Inflammatory macrophage treated with lipopolysaccharide for 1 hour (primary cell): ENCODE results near the gene PCCB.
"Not testable (repeated sequence)": the region's sequence is repeated elsewhere in the genome, so short reads cannot be mapped to it uniquely, and the experiment has no call there.

ENCODE experiments used
- DNase-seq, 2 donors: peaks; one replicate each; pipeline ENCODE4 v3.0.0-alpha.2; 2020 to 2022

The PCCB gene

DNA sequence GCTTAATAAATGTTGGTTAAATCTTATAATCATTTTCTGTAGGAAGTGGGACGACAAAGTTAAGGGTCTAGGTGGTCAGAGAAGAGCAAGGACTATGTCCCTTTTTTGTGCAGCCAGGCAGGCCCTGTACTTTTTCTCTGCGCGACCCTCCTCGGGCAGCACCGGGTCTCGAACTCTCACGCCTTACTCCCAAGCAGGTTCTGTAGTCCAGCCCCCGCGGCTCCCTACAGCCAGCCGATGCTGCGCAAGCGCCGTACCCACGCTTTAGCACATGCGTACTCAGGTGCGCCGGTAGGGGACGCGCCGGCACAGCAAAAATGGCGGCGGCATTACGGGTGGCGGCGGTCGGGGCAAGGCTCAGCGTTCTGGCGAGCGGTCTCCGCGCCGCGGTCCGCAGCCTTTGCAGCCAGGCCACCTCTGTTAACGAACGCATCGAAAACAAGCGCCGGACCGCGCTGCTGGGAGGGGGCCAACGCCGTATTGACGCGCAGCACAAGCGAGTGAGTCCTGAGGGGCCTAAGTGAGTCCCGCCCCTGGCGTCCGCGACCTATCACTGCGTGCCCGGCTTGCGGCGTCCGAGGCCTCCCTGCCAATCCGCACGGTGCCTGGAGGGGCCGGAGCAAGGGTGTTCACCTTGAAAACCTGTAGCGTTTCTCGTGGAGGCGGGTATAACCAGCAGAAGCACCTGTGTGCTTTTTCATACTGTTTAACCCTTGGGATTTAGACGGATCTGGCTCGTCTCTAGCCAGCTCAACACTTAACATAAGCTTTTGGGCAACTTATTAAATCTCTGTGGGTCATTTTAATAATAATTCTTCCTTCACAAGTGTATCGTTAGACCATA, at the start of gene PCCB:
TSS of gene PCCB (plus strand) at position 282 of the 844 bp plus-strand sequence. CDS start at position 318, 36 bp downstream.
- peak; percentile 87 to 88 for DNase-seq

DNA sequence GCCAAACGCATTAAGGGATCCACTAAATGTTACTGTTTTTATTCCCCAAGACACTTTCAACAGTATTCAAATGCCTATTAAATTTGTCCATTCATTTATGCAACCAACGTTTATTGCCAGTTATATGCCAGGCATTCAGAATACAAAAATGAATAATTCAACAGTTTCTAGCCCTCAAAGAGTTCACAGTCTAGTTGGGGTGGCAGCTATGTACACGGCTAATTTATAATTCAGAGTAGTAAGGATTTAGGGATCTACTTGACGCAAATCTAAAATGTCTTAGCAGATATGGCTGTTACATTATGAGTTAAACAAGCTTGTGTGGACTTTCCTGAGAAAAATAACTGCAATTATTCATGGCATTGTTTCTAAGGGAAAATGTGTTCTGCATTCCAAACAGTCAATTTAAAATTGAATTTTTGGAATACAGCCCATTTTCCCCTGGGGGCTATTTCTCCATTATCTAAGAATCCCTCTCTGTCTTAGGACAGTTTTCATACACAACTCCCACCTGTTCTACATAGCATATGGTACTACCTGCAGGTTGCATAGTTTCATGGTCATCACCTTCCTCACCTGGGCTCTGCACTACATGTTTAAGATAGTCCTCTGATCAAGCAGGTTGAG, 42.5 kb upstream of the PCCB start:
- DNase-seq = no peak

DNA sequence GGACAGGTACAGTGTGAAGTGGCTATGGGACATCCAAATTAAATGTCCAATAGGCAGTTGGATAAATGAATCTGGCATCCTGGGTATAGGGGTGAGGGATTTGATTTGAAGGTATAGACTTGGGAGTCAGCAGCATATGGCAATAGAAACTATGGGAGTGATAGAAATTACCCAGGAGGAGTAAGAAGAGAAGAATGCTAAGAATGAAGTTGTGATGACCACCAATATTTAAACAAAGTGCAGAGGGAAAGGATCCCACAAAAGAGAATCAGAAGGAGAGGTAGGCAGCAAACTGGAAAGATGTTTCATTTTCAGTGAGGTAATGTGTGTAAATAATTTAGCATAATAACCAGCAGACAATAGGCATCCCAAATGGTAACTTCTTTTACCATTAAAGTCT, 40.2 kb upstream of the PCCB start:
- DNase-seq = no peak

- no peak for DNase-seq
These were observed 38.6 kb upstream of the PCCB start for GRCh38 chr3:136211547-136211946.

- DNase-seq = not testable (repeated sequence)
These were observed 27.4 kb upstream of the PCCB start for GRCh38 chr3:136222746-136223145.

- no peak for DNase-seq
These were observed 17.7 kb upstream of the PCCB start for GRCh38 chr3:136232413-136232812.

DNA sequence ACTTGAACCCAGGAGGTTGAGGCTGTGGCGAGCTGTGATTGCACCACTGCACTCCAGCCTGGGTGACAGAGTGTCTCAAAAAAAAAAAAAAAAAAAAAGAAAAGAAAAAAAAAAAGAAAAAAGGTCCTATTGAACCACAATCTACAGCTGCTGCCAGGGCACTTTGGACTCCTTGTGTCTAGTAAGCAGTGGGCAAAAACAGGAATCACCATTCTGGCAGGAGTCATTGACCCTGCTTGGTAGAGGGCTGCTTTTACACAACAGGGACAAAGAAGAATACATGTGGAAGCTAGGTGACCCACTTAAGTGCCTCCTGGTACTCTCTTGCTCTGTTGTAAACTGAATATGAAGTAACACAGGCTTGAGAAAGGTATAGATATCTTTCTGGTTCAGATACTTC, 14.6 kb upstream of the PCCB start:
- DNase-seq = no peak

DNA sequence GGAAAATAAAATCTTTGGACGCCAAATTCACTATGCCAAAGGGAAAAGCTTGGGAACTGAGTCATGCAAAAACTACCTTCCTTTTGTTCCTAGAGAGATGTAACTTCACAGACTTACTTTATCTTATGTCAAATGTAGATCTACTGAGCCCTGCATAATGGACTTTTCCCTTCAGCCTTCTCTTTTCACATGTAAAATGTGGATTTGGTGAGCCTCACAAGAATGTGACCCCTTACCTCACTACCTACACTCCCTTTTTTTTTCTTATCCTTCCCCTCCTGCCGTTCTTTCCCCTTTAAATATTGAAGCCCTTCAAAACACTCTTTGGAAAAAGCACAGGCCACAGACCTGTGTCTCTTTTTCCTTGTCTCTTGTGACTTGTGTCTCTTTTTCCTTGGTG, 14.0 kb upstream of the PCCB start:
- DNase-seq = no peak

DNA sequence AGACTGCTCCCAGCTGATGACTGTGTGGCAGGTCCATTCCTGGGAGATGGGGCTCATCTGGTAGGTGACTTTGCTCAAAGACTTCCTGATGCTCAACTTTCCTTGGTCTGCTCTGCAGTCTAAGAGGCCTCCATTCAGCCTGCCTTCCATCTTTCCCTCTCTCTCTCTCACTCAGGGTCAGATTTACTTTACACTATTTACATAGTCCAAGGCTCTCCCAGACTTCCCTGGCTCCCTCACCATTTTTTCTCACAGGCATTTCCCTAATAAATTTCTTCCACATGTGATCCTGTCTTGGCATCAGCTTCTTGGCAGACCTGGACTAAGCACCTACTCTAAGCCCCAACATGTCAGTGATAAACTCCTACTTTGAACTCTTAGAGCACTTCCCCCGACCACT, 13.0 kb upstream of the PCCB start:
- no peak for DNase-seq

GRCh38 chr3:136237961-136238649, 12.0 kb upstream of the PCCB start:
- no peak for DNase-seq

GRCh38 chr3:136239094-136239493, 11.0 kb upstream of the PCCB start:
- no peak for DNase-seq

DNA sequence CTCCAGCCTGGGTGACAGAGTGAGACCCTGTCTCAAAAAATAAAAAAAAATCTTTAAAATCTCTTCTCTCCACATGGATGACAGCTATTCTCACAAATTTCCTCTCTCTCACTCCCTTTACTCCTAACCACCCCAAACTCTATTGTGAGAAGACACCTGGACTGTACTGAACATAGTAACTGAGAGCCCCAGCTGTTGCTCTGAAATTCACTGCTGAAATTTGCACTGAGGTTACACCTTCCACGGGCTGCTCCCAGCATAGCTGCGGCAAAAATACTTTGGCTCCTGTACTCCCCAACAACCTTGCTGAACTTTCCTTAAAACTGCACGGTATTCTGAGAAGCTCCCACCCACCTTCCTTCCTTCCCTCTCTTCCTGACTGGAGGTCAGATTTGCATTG, 4.4 kb upstream of the PCCB start:
- DNase-seq = no peak

- no peak for DNase-seq
These were observed 2.7 kb upstream of the PCCB start for GRCh38 chr3:136247436-136247835.

DNA sequence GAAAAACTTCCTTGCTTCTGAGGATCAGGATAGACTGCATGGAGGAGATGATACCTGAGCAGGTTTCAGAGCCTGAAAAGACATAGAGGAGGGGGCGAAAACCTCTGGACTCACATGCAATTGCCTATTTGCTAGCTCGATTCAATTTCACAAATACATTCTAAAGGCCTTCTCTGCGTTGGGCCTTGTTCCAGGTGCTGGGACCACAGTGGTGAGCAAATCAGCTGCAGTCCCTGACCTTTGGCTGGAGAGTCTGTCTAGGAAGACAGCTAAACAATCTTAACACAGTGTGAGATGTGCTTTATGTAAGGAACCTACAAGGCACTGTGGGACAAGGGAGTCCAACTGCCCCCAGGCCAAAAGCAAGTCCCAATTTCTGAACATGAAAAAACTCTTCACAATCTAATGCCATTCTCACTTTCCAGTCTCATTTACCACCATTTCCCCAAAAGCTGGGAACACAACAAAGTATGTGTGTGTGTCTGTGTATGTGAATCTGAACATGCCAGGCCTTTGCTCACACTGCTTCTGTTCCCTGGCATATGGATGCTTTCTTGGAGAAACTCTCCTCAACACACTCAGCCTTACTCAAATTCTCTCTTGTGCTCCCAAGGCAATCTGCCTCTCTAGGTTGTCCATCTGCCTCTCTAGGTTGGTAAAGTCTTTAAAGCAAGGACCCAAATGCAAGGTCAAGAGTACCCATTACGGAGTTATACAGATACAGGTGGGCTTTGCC, 2.1 kb upstream of the PCCB start:
- no peak for DNase-seq

DNA sequence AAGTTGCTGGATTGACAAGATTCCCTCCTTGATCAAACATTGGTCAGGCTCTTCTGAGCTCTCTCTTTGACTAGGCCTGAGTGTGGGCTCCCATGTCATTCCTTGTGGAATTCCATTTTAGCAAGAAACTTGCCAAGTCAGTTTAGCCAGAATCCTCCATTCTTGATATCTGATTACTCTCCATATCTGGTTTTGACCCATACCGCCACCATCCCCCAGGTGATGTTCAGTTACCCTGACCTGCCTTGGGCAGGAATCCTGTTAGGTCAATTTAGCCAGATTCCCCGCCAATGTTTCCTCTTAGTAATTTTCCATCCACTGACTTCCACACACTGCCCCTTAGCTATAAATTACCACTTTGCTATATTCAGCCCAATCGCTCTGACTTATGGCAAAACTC, 1.0 kb upstream of the PCCB start:
- no peak for DNase-seq

DNA sequence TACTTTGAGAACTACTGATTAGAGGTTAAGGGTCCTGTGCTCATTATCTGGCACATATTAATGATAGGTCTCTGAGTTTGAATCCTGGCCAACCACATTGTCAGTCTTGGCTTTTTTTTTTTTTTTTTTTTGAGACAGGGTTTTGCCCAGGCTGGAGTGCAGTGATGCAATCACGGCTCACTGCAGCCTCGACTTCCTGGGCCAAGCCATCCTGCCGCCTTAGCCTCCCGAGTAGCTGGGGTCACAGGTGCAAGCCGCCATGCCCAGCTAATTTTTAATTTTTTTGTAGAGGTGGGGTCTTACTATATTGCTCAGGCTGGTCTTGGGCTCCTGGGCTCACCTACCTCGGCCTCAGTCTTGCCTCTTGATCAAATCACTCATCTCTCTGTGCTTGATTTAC, 547 bp upstream of the PCCB start:
- no peak for DNase-seq

DNA sequence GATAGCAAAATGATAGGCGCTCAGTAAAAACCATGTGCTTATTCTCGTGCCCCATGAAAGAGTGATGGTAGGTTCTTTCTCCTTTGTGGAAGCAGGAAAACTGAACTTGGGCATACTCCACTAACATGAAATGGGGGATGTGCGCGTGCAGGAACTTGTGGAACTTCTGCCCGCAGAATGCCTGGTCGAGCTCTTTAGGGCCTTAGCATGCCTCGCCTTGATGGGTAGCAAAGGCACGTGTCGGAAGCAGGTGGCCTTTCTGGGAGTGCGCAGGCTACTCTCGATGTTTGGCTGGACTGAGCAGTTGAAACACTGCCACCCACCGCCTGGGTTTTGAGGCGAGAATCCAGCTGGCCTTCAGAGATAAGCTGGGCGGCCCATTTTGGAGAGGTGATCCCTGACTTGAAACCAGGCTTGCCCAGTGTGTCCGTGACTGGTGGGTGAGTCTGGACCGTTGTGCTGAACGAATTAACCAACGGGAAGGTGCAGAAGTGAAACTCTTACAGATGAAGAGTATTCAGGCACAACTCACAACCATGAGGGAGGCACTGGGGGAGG, 842 bp downstream of the PCCB start:
- DNase-seq = peak; percentile 25 to 32

GRCh38 chr3:136251511-136251910, 1.4 kb downstream of the PCCB start:
- no peak for DNase-seq

DNA sequence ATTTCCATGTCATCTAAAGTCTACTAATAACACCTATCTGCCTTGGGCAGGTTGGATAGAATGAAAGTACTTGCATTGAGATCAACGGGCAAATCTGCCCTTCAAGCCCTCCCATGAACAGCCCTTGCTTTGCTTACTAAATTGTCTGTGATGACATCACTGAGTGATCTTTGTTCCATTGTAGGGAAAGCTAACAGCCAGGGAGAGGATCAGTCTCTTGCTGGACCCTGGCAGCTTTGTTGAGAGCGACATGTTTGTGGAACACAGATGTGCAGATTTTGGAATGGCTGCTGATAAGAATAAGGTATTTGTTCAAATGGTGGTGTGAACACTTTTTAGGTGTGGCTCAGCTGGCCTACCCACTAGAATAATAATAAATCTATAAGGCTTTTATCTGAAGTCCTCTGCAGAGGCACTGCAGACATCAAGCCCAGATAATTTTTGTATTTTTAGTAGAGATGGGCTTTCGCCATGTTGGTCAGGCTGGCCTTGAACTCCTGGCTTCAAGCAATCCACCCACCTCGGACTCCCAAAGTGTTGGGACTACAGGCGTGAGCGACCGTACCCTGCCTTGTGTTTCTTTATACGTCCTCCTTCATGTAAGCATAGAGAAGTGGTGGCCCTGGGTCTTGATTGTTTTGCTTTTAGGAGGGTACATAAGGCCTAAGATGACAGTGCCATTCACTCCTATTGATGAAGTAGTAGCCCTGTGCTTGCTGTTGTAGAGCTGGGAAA, 5.7 kb downstream of the PCCB start:
- DNase-seq = no peak

GRCh38 chr3:136258199-136258598, 8.1 kb downstream of the PCCB start:
- no peak for DNase-seq

DNA sequence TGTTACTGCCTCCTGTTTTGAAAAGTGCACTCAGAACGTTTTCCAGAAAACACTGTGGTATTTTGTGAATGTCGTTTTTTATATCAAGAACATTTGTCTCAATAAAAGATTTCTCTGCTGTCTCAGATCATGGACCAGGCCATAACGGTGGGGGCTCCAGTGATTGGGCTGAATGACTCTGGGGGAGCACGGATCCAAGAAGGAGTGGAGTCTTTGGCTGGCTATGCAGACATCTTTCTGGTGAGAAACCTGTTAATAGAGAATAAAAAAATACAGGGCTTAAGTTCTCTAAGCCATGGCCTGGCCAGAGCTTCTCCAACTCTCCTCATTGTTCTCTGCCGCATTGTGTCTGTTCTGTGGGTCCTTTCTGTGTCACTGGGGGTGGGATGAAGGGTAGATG, 11.7 kb downstream of the PCCB start:
- no peak for DNase-seq

GRCh38 chr3:136262559-136262958, 12.4 kb downstream of the PCCB start:
- DNase-seq = no peak
